Caco-2 (cell line): ENCODE measurements around the gene PALM3. TPM values are rescaled to one million over a fixed set of nuclear protein-coding genes. Genes with fewer than 3 reads are reported as not detected.
"Not testable (repeated sequence)": the region's sequence is repeated elsewhere in the genome, so short reads cannot be mapped to it uniquely, and the experiment has no call there.

Experiments
- BruUV-seq: library from RNA; stranded (reverse); fragments of 400-500 nt; replicated peaks from 2 replicates; lab custom pipeline; 2021; lab: Mats Ljungman, UMichigan
- CTCF ChIA-PET: fragments of 300-600 bp; sonication (Branson Sonifier 250); formaldehyde crosslinking; loops from one replicate; lab custom pipeline; 2022; ENCODE audit warnings: antibody characterized with exemption; lab: Charles Lee
- POLR2A ChIA-PET: fragments of 300-600 bp; sonication (Branson Sonifier 250); formaldehyde crosslinking; loops from one replicate; lab custom pipeline; 2022; ENCODE audit warnings: antibody characterized with exemption; lab: Charles Lee
- DNase-seq, 2 experiments: peaks; one replicate each; pipeline versions ENCODE4 v3.0.0 to v3.0.0-alpha.2; 2020 to 2022
- H3K27me3 ChIP-seq: replicated peaks from 2 replicates; pipeline ENCODE4 v1.6.0; 2011; ENCODE audit warnings: low read length; ENCODE audit not compliant: control insufficient read depth, insufficient read depth
- H3K36me3 ChIP-seq: 2 replicates; pipeline ENCODE4 v1.5.1; 2011; ENCODE audit warnings: low read length; ENCODE audit not compliant: control insufficient read depth, insufficient read depth
- H3K4me1 ChIP-seq: fragments of 250-450 bp; sonication (Bioruptor Pico); 2 replicates; pipeline ENCODE4 v1.5.1; 2020; ENCODE audit warnings: mild to moderate bottlenecking
- H3K4me3 ChIP-seq: 2 replicates; pipeline ENCODE4 v1.5.1; 2011; ENCODE audit warnings: low read depth, mild to moderate bottlenecking, control low read depth, low read length
- H3K9me3 ChIP-seq: fragments of 250-450 bp; sonication (Bioruptor Pico); 2 replicates; pipeline ENCODE4 v1.5.1; 2020; ENCODE audit warnings: mild to moderate bottlenecking, moderate library complexity
- H3K27ac Mint-ChIP-seq: one replicate; pipeline ENCODE4 v1.8.0; 2022; ENCODE audit warnings: mixed read lengths; ENCODE audit not compliant: unreplicated experiment
- H3K27me3 Mint-ChIP-seq: one replicate; pipeline ENCODE4 v1.8.0; 2022; ENCODE audit warnings: mixed read lengths; ENCODE audit not compliant: insufficient read depth, unreplicated experiment
- H3K36me3 Mint-ChIP-seq: one replicate; pipeline ENCODE4 v1.8.0; 2022; ENCODE audit warnings: mild to moderate bottlenecking, mixed read lengths; ENCODE audit not compliant: insufficient read depth, unreplicated experiment
- H3K4me1 Mint-ChIP-seq: one replicate; pipeline ENCODE4 v1.8.0; 2022; ENCODE audit warnings: low read depth, mixed read lengths; ENCODE audit not compliant: unreplicated experiment
- H3K4me3 Mint-ChIP-seq: one replicate; pipeline ENCODE4 v1.8.0; 2022; ENCODE audit warnings: mild to moderate bottlenecking, moderate library complexity, mixed read lengths; ENCODE audit not compliant: unreplicated experiment
- H3K9me3 Mint-ChIP-seq: one replicate; pipeline ENCODE4 v1.8.0; 2022; ENCODE audit warnings: mixed read lengths; ENCODE audit not compliant: unreplicated experiment
- CTCF ChIP-seq, 2 experiments: fragments of 200-600 bp in 1 of 2; IDR thresholded peaks; 1 replicate in 1 of 2; 2 replicates in 1 of 2; pipeline versions ENCODE4 v1.5.1 to v1.8.0; 2011 to 2022; ENCODE audit warnings: antibody characterized with exemption in 1 of 2, control low read depth in 1 of 2, inconsistent platforms in 1 of 2, low read depth in 1 of 2, low read length in 1 of 2, mild to moderate bottlenecking in 1 of 2, moderate library complexity in 1 of 2; ENCODE audit not compliant: insufficient read depth in 1 of 2, severe bottlenecking in 1 of 2, unreplicated experiment in 1 of 2
- intact Hi-C: fragments of 100-400 bp; cut with micrococcal nuclease; formaldehyde crosslinking; loops from one replicate; pipeline ENCODE4 v1.10.0; 2022; ENCODE audit not compliant: unreplicated experiment
- total RNA-seq: library from RNA; stranded (reverse); gene quantifications from 2 replicates; pipeline ENCODE4 v1.2.3, GENCODE V29; 2022

The PALM3 gene
- total RNA-seq, 1 experiment from 2014 or later = 25.9 TPM

GRCh38 chr19:14050512-14050911 is 11.4 kb downstream of the PALM3 start:
- TF ChIP-seq CTCF (IDR thresholded peaks at IDR 0.05; ENCODE audit: insufficient read depth in 1 of 2, low read depth in 1 of 2, low read length in 1 of 2, severe bottlenecking in 1 of 2, unreplicated experiment in 1 of 2) = no peak
- no peak overlapping the region for H3K4me3 Mint-ChIP-seq
- H3K36me3 Mint-ChIP-seq = peaks cover 12% of the 10 kb centered on the region
- ChIA-PET CTCF (no interaction called here), POLR2A (no interaction called here)
- no TSS peak for BruUV-seq
- no peak for DNase-seq
- no peaks in the 10 kb centered on the region for H3K4me1 ChIP-seq
- no peak overlapping the region for H3K4me3 ChIP-seq
- H3K27me3 Mint-ChIP-seq = no peaks in the 10 kb centered on the region
- H3K27ac Mint-ChIP-seq = no peak overlapping the region
- peaks cover 6% of the 10 kb centered on the region; the same call in 1 of the 2 replicates for H3K9me3 ChIP-seq
- intact Hi-C loops = no loop called here
- no peaks in the 10 kb centered on the region for H3K36me3 ChIP-seq
- H3K27me3 ChIP-seq = no peaks in the 10 kb centered on the region
- no peaks in the 10 kb centered on the region for H3K9me3 Mint-ChIP-seq
- no peaks in the 10 kb centered on the region for H3K4me1 Mint-ChIP-seq

- POLR2A ChIA-PET = no interaction called here
- peak; percentile 67 to 76 for TF ChIP-seq CTCF (IDR thresholded peaks at IDR 0.05; ENCODE audit: insufficient read depth in 1 of 2, low read depth in 1 of 2, low read length in 1 of 2, severe bottlenecking in 1 of 2, unreplicated experiment in 1 of 2)
- no peak overlapping the region for H3K4me3 Mint-ChIP-seq
- Histone ChIP-seq H3K4me3 (no peak overlapping the region), H3K4me1 (no peaks in the 10 kb centered on the region), H3K36me3 (no peaks in the 10 kb centered on the region), H3K9me3 (peaks cover 6% of the 10 kb centered on the region; the same call in 1 of the 2 replicates), H3K27me3 (no peaks in the 10 kb centered on the region)
- no peak overlapping the region for H3K27ac Mint-ChIP-seq
- H3K9me3 Mint-ChIP-seq = no peaks in the 10 kb centered on the region
- no TSS peak for BruUV-seq
- H3K4me1 Mint-ChIP-seq = no peaks in the 10 kb centered on the region
- CTCF ChIA-PET = interaction anchor here (1.4 kb wide), 1 partner anchor 17 kb away, joined by 5 read pairs; the partner anchor contains the start of gene IL27RA
- H3K36me3 Mint-ChIP-seq = peaks cover 7% of the 10 kb centered on the region
- peak in 1 of 2 experiments; percentile 71 for DNase-seq
- intact Hi-C loops = no loop called here
- no peaks in the 10 kb centered on the region for H3K27me3 Mint-ChIP-seq
Observed at GRCh38 chr19:14048443-14049153, 13.3 kb downstream of the PALM3 start.

GRCh38 chr19:14047866-14048265 is 14.0 kb downstream of the PALM3 start:
- CTCF ChIA-PET = interaction anchor here (0.6 to 1.4 kb wide), 3 partner anchors 16 to 34 kb away, joined by 4 to 7 read pairs (median 5); partner anchors contain the start of gene IL27RA
- DNase-seq = not testable (repeated sequence)

More at GRCh38 chr19:14047866-14048265, 14.0 kb downstream of the PALM3 start:
- BruUV-seq, H3K36me3 Mint-ChIP-seq, H3K27ac Mint-ChIP-seq, H3K9me3 Mint-ChIP-seq, H3K27me3 Mint-ChIP-seq, H3K27me3 ChIP-seq, H3K4me1 ChIP-seq, H3K4me3 ChIP-seq, H3K9me3 ChIP-seq, intact Hi-C loops, H3K4me3 Mint-ChIP-seq, POLR2A ChIA-PET, H3K4me1 Mint-ChIP-seq, H3K36me3 ChIP-seq: not testable (repeated sequence)
